ENCODE results near the gene TTC13. TPM values are rescaled to one million over a fixed set of nuclear protein-coding genes. Genes with fewer than 3 reads are reported as not detected.
"Not testable (repeated sequence)": the region's sequence is repeated elsewhere in the genome, so short reads cannot be mapped to it uniquely, and the experiment has no call there.

TTC13 gene
- total RNA-seq, 4 donors from 2014 or later, result 16.0 to 36.0 (median 22.7) TPM

GRCh38 chr1:231023150-231023549 lies 44.5 kb upstream of the TTC13 start:
- H3K36me3 ChIP-seq, result no peaks in the 10 kb centered on the region
- H3K4me1 ChIP-seq, result no peaks in the 10 kb centered on the region
- H3K4me3 ChIP-seq, result no peak overlapping the region
- DNase-seq, result no peak
- intact Hi-C loops (cut with DNase I; ENCODE audit: low total_unique reads) (no loop called here), in situ Hi-C loops (cut with MboI; ENCODE audit: low sequenced_read_pairs in 4 of 4) (no loop called here)
- TF ChIP-seq POLR2A (IDR thresholded peaks at IDR 0.05) (no peak), CTCF (IDR thresholded peaks at IDR 0.05 in 4 of 5, conservative IDR thresholded peaks at IDR 0.05 in 1 of 5) (no peak)
- H3K27ac ChIP-seq, result peak overlapping the region in 1 of 4 donors; percentile 28
- no peaks in the 10 kb centered on the region for H3K27me3 ChIP-seq
- no peaks in the 10 kb centered on the region for H3K9me3 ChIP-seq
- ATAC-seq, result no peak

DNA sequence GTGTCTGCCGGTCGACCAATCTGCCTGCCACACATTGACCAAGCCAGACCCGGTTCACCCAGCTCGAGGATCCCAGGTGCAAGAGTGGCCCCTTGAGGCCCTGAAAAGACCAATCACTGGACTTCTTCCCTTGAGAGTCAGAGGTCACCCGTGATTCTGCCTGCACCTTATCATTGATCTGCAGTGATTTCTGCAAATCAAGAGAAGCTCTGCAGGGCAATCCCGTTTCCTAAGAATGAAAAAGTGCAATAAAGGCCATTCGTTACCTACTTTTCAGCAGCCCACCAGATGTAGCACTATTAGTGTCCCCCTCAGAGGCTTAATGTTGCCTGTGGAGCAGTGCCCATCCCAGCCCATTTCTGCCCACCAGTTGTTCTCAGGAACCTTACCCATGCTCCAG lies 43.9 kb upstream of the TTC13 start:
- H3K4me1 ChIP-seq; ATAC-seq; H3K4me3 ChIP-seq; intact Hi-C loops (cut with DNase I; ENCODE audit: low total_unique reads); DNase-seq; in situ Hi-C loops (cut with MboI; ENCODE audit: low sequenced_read_pairs in 4 of 4); H3K9me3 ChIP-seq; H3K36me3 ChIP-seq; H3K27me3 ChIP-seq; H3K27ac ChIP-seq: not testable (repeated sequence)

DNA sequence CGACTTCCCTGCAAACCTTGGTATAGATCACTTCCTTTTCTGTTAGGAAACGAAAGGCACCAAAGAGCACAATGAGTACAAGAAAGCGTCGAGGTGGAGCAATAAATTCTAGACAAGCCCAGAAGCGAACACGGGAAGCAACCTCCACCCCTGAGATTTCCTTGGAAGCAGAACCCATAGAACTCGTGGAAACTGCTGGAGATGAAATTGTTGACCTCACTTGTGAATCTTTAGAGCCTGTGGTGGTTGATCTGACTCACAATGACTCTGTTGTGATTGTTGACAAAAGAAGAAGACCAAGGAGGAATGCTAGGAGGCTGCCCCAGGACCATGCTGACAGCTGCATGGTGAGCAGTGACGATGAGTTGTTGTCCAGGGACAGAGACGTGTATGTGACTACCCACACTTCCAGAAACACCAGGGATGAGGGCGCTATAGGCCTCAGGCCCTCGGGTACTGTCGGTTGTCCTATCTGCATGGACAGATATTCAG lies 42.9 kb upstream of the TTC13 start:
- H3K27ac ChIP-seq, result peak overlapping the region in 3 of 4 donors; percentile 31 to 57 (median 33)
- intact Hi-C loops (cut with DNase I; ENCODE audit: low total_unique reads) (no loop called here), in situ Hi-C loops (cut with MboI; ENCODE audit: low sequenced_read_pairs in 4 of 4) (no loop called here)
- H3K36me3 ChIP-seq, result no peaks in the 10 kb centered on the region
- DNase-seq, result no peak
- H3K9me3 ChIP-seq, result no peaks in the 10 kb centered on the region
- no peak overlapping the region for H3K4me3 ChIP-seq
- ATAC-seq, result no peak
- no peaks in the 10 kb centered on the region for H3K4me1 ChIP-seq
- H3K27me3 ChIP-seq, result no peaks in the 10 kb centered on the region
- TF ChIP-seq POLR2A (IDR thresholded peaks at IDR 0.05), result no peak
- no peak for TF ChIP-seq CTCF (IDR thresholded peaks at IDR 0.05 in 4 of 5, conservative IDR thresholded peaks at IDR 0.05 in 1 of 5)

DNA sequence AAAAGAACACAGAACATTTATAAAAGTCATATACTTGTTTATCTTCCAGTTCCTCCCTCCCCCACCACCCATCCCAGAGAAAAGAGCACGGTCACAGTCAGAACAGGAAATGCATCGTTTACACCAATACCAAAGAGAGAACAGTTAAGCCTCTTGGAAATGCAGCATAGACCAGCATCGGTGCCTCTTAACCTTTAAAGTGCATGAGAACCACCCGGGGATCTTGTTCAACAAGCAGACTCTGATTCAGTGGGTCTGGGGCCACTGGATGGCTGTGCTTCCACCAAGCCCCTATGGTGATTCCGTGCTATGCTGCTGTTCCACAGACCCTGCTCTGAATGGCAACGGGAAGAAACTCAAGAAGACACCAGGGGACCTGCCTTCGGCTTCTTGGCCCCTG lies 42.2 kb upstream of the TTC13 start:
- H3K4me1 ChIP-seq, result no peaks in the 10 kb centered on the region
- in situ Hi-C loops (cut with MboI; ENCODE audit: low sequenced_read_pairs in 4 of 4), result no loop called here
- intact Hi-C loops (cut with DNase I; ENCODE audit: low total_unique reads), result no loop called here
- no peak for ATAC-seq
- peak overlapping the region in 3 of 4 donors; percentile 6 to 51 (median 11) for H3K27ac ChIP-seq
- DNase-seq, result no peak
- no peaks in the 10 kb centered on the region for H3K9me3 ChIP-seq
- no peaks in the 10 kb centered on the region for H3K36me3 ChIP-seq
- no peaks in the 10 kb centered on the region for H3K27me3 ChIP-seq
- no peak overlapping the region for H3K4me3 ChIP-seq
- TF ChIP-seq CTCF (IDR thresholded peaks at IDR 0.05 in 4 of 5, conservative IDR thresholded peaks at IDR 0.05 in 1 of 5) (no peak), POLR2A (IDR thresholded peaks at IDR 0.05) (no peak)

DNA sequence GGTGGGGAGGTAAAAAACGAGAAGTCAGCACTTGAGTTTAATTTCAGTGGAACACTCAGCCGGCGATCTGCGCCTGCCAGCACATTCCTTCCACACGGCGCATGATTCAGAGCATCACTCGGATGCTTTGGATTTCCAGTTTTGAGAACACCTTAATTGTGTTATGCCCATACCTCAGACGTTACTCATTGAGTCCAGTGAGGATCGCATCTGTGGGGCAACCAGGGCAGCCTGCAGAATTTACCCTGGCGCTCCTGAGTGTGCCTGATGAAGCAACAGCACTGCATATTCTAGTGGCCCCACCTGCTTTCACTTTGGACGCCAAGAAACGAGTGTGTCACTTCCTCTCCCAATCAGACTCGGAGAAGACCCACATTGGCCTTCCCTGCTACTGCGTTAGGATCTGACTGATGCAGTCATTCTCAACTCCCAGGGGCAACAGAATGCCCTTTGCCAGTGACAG lies 41.5 kb upstream of the TTC13 start:
- Histone ChIP-seq H3K9me3 (no peaks in the 10 kb centered on the region), H3K4me1 (no peaks in the 10 kb centered on the region), H3K27me3 (no peaks in the 10 kb centered on the region), H3K4me3 (no peak overlapping the region), H3K27ac (peak overlapping the region in 2 of 4 donors; percentile 6 to 51), H3K36me3 (no peaks in the 10 kb centered on the region)
- in situ Hi-C loops (cut with MboI; ENCODE audit: low sequenced_read_pairs in 4 of 4), result no loop called here
- TF ChIP-seq POLR2A (IDR thresholded peaks at IDR 0.05) (no peak), CTCF (IDR thresholded peaks at IDR 0.05 in 4 of 5, conservative IDR thresholded peaks at IDR 0.05 in 1 of 5) (no peak)
- intact Hi-C loops (cut with DNase I; ENCODE audit: low total_unique reads), result no loop called here
- ATAC-seq (no peak), DNase-seq (no peak)
